ENCODE results near the gene CHD2.

GRCh38 chr15:92984161-92984560 is 84.0 kb downstream of the CHD2 start:
- TF ChIP-seq CTCF (IDR thresholded peaks at IDR 0.05; ENCODE audit: low read depth, low read length, poor library complexity, severe bottlenecking) (no peak), EZH2phosphoT487 (IDR thresholded peaks at IDR 0.05; ENCODE audit: borderline replicate concordance, low read length) (no peak)
